H1 (cell line): ENCODE data around the gene TNNC1.

Source experiments
- EP300 ChIP-seq, 2 experiments: IDR thresholded peaks; 1 replicate in 1 of 2; 2 replicates in 1 of 2; pipeline ENCODE4 v1.6.1; 2011 to 2012; ENCODE audit warnings: low read depth in 2 of 2, low read length in 2 of 2, mild to moderate bottlenecking in 2 of 2, borderline replicate concordance in 1 of 2, inconsistent platforms in 1 of 2, moderate library complexity in 1 of 2
- EZH2 ChIP-seq: fragments of 200-600 bp; sonication (generic); IDR thresholded peaks from 2 replicates; pipeline ENCODE4 v1.7.1; 2012; ENCODE audit warnings: low read depth, mild to moderate bottlenecking, moderate library complexity, low read length, inconsistent platforms; ENCODE audit not compliant: severe bottlenecking
- KDM1A ChIP-seq: fragments of 200-600, 300-600 bp; sonication (generic); IDR thresholded peaks from 2 replicates; pipeline ENCODE4 v1.7.1; 2016; ENCODE audit warnings: mild to moderate bottlenecking, low read length, borderline replicate concordance
- TBP ChIP-seq: IDR thresholded peaks from 2 replicates; pipeline ENCODE4 v1.6.1; 2011; ENCODE audit warnings: low read depth, low read length, improper control_type of control experiment

- TF ChIP-seq EP300 (IDR thresholded peaks at IDR 0.05; ENCODE audit: borderline replicate concordance in 1 of 2, low read depth in 2 of 2, low read length in 2 of 2) (no peak), TBP (no peak), KDM1A (no peak), EZH2 (no peak)
Observed at GRCh38 chr3:52493232-52494017, 39.6 kb upstream of the TNNC1 start.
